ENCODE measurements around the gene CFAP74.

Gene CFAP74

GRCh38 chr1:1989789-1990188, 13.8 kb downstream of the CFAP74 start:
- CTCF ChIA-PET, result no interaction called here
- no peak for TF ChIP-seq ZNF837 (tag by site-specific recombination; IDR thresholded peaks at IDR 0.05)
- no peak for TF ChIP-seq FEZF1 (tag by site-specific recombination; IDR thresholded peaks at IDR 0.05)
- TF ChIP-seq ZSCAN30 (tag by site-specific recombination; IDR thresholded peaks at IDR 0.05), result no peak
- TF ChIP-seq ZNF132 (tag by site-specific recombination; IDR thresholded peaks at IDR 0.05; ENCODE audit: borderline replicate concordance), result no peak
- no peak for TF ChIP-seq ZNF701 (tag by site-specific recombination; IDR thresholded peaks at IDR 0.05)
- POLR2A ChIA-PET, result no interaction called here
- H3K36me3 ChIP-seq (ENCODE audit: control insufficient read depth in 2 of 2, insufficient read depth in 1 of 2, low read length in 2 of 2), result no peaks in the 10 kb centered on the region
- no peaks in the 10 kb centered on the region for H3K9me3 ChIP-seq (ENCODE audit: control insufficient read depth, insufficient read depth, low read depth, low read length)
- no peaks in the 10 kb centered on the region for H3K4me1 ChIP-seq (ENCODE audit: control insufficient read depth, insufficient read depth, low read length)
- no peak overlapping the region for H3K4me3 ChIP-seq (ENCODE audit: low read depth, low read length)
- H3K27ac ChIP-seq (ENCODE audit: extremely low read depth, low read depth, low read length), result no peak overlapping the region

- CTCF ChIA-PET, result interaction anchor here (1.8 kb wide), 1 partner anchor 185 kb away, joined by 4 read pairs; no protein-coding TSS in a partner anchor
- POLR2A ChIA-PET, result interaction anchor here (1.1 kb wide), 1 partner anchor 20 kb away, joined by 5 read pairs; no protein-coding TSS in a partner anchor
- Histone ChIP-seq H3K9me3 (ENCODE audit: control insufficient read depth, insufficient read depth, low read depth, low read length) (no peaks in the 10 kb centered on the region), H3K4me1 (ENCODE audit: control insufficient read depth, insufficient read depth, low read length) (no peaks in the 10 kb centered on the region), H3K27ac (ENCODE audit: extremely low read depth, low read depth, low read length) (no peak overlapping the region), H3K36me3 (ENCODE audit: control insufficient read depth in 2 of 2, insufficient read depth in 1 of 2, low read length in 2 of 2) (no peaks in the 10 kb centered on the region), H3K4me3 (ENCODE audit: low read depth, low read length) (no peak overlapping the region)
- TF ChIP-seq ZFHX2 (tag by site-specific recombination; conservative IDR thresholded peaks at IDR 0.05), result peak; percentile 66
- TF ChIP-seq ZNF610 (tag by site-specific recombination; IDR thresholded peaks at IDR 0.05; ENCODE audit: borderline replicate concordance), result no peak
- TF ChIP-seq ZNF248 (tag by site-specific recombination; IDR thresholded peaks at IDR 0.05), result no peak
These were observed 14.5 kb downstream of the CFAP74 start for GRCh38 chr1:1989102-1989542.

GRCh38 chr1:1988061-1988945, 15.3 kb downstream of the CFAP74 start:
- Histone ChIP-seq H3K4me1 (ENCODE audit: control insufficient read depth, insufficient read depth, low read length) (no peaks in the 10 kb centered on the region), H3K9me3 (ENCODE audit: control insufficient read depth, insufficient read depth, low read depth, low read length) (no peaks in the 10 kb centered on the region), H3K36me3 (ENCODE audit: control insufficient read depth in 2 of 2, insufficient read depth in 1 of 2, low read length in 2 of 2) (no peaks in the 10 kb centered on the region), H3K4me3 (ENCODE audit: low read depth, low read length) (no peak overlapping the region), H3K27ac (ENCODE audit: extremely low read depth, low read depth, low read length) (no peak overlapping the region)
- POLR2A ChIA-PET, result interaction anchor here (1.1 kb wide), 1 partner anchor 21 kb away, joined by 5 read pairs; no protein-coding TSS in a partner anchor
- CTCF ChIA-PET, result interaction anchor here (0.7 to 1.8 kb wide), 2 partner anchors 92 to 186 kb away, joined by 4 to 5 read pairs; no protein-coding TSS in a partner anchor
- TF ChIP-seq ZNF146 (tag by site-specific recombination; IDR thresholded peaks at IDR 0.05), result no peak
- no peak for TF ChIP-seq ZNF416 (tag by site-specific recombination; IDR thresholded peaks at IDR 0.05)
- TF ChIP-seq ZNF394 (tag by site-specific recombination; IDR thresholded peaks at IDR 0.05; ENCODE audit: borderline replicate concordance), result no peak
- TF ChIP-seq ZNF776 (tag by site-specific recombination; IDR thresholded peaks at IDR 0.05; ENCODE audit: borderline replicate concordance), result no peak
- no peak for TF ChIP-seq ZNF488 (tag by site-specific recombination; IDR thresholded peaks at IDR 0.05)
- no peak for TF ChIP-seq ZNF561 (tag by site-specific recombination; IDR thresholded peaks at IDR 0.05; ENCODE audit: borderline replicate concordance)
- TF ChIP-seq ZNF600 (tag by site-specific recombination; IDR thresholded peaks at IDR 0.05), result no peak
- TF ChIP-seq SP3 (tag by site-specific recombination; IDR thresholded peaks at IDR 0.05), result no peak
- no peak for TF ChIP-seq ATF2 (tag by site-specific recombination; IDR thresholded peaks at IDR 0.05; ENCODE audit: low read depth)
- TF ChIP-seq OSR2 (tag by site-specific recombination; IDR thresholded peaks at IDR 0.05), result no peak
- no peak for TF ChIP-seq ZNF548 (tag by site-specific recombination; IDR thresholded peaks at IDR 0.05)
- no peak for TF ChIP-seq ZNF16 (tag by site-specific recombination; IDR thresholded peaks at IDR 0.05; ENCODE audit: low read depth)
- no peak for TF ChIP-seq ZNF239 (tag by site-specific recombination; IDR thresholded peaks at IDR 0.05)
- TF ChIP-seq BCL11B (tag by site-specific recombination; IDR thresholded peaks at IDR 0.05; ENCODE audit: low read depth), result no peak
